ENCODE results near the gene SPANXA2. TPM values are rescaled to one million over a fixed set of nuclear protein-coding genes. Genes with fewer than 3 reads are reported as not detected.
"Not testable (repeated sequence)": the region's sequence is repeated elsewhere in the genome, so short reads cannot be mapped to it uniquely, and the experiment has no call there.

Gene SPANXA2, protein sequence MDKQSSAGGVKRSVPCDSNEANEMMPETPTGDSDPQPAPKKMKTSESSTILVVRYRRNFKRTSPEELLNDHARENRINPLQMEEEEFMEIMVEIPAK
- total RNA-seq, result 1 to 10 TPM in 1 of 2 donors, not detected in 1; 1.4 TPM

DNA sequence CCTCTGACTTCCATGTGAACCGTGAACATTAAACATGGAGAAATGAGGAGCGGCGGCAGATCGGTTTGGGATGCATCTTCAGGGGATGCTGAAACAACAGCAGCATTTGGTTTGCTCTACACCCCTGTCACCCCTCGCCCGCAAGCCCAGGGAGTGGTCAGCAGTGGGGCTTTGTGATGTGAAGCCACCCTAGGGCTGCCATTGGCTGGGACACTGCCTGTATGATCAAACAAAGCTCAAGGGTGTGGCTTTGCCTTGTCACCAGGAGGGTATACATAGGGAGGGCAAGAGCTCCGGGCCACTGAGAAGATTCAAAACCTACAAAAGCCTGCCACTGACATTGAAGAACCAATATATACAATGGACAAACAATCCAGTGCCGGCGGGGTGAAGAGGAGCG lies at the start of gene SPANXA2:
TSS of gene SPANXA2 (plus strand) at position 301 of the 400 bp plus-strand sequence. CDS start at position 361, 60 bp downstream.
- DNase-seq (ENCODE audit: low spot score); H3K4me3 ChIP-seq; H3K27me3 ChIP-seq (replicated peaks; ENCODE audit: insufficient read depth); ATAC-seq (ENCODE audit: insufficient number of reproducible peaks, low FRiP score, low read depth); H3K4me1 ChIP-seq (ENCODE audit: control insufficient read depth in 1 of 2, low read depth in 2 of 2); H3K36me3 ChIP-seq; H3K27ac ChIP-seq; H3K9me3 ChIP-seq: not testable (repeated sequence)

DNA sequence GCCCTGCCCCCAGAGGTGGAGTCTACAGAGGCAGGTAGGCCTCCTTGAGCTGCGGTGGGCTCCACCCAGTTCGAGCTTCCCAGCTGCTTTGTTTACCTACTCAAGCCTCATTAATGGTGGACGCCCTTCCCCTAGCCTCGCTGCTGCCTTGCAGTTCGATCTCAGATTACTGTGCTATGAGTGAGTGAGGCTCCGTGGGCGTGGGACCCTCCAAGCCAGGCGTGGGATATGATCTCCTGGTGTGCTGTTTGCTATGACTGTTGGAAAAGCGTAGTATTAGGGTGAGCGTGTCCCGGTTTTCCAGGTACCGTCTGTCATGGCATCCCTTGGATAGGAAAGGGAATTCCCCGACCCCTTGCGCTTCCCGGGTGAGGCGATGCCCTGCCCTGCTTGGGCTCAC lies 47.0 kb upstream of the SPANXA2 start:
- not testable (repeated sequence) for DNase-seq (ENCODE audit: low spot score); H3K27me3 ChIP-seq (replicated peaks; ENCODE audit: insufficient read depth); ATAC-seq (ENCODE audit: insufficient number of reproducible peaks, low FRiP score, low read depth); H3K9me3 ChIP-seq; H3K27ac ChIP-seq; H3K4me1 ChIP-seq (ENCODE audit: control insufficient read depth in 1 of 2, low read depth in 2 of 2); H3K36me3 ChIP-seq; H3K4me3 ChIP-seq

DNA sequence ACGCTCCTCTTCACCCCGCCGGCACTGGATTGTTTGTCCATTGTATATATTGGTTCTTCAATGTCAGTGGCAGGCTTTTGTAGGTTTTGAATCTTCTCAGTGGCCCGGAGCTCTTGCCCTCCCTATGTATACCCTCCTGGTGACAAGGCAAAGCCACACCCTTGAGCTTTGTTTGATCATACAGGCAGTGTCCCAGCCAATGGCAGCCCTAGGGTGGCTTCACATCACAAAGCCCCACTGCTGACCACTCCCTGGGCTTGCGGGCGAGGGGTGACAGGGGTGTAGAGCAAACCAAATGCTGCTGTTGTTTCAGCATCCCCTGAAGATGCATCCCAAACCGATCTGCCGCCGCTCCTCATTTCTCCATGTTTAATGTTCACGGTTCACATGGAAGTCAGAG lies 4.9 kb upstream of the SPANXA2 start, which contains the start of gene SPANXA1:
TSS of gene SPANXA1 (minus strand) at position 101 of the 400 bp plus-strand sequence. CDS start at position 41, 60 bp downstream.
- not testable (repeated sequence) for H3K27me3 ChIP-seq (replicated peaks; ENCODE audit: insufficient read depth); H3K36me3 ChIP-seq; H3K9me3 ChIP-seq; H3K4me1 ChIP-seq (ENCODE audit: control insufficient read depth in 1 of 2, low read depth in 2 of 2); H3K27ac ChIP-seq; H3K4me3 ChIP-seq; DNase-seq (ENCODE audit: low spot score); ATAC-seq (ENCODE audit: insufficient number of reproducible peaks, low FRiP score, low read depth)

DNA sequence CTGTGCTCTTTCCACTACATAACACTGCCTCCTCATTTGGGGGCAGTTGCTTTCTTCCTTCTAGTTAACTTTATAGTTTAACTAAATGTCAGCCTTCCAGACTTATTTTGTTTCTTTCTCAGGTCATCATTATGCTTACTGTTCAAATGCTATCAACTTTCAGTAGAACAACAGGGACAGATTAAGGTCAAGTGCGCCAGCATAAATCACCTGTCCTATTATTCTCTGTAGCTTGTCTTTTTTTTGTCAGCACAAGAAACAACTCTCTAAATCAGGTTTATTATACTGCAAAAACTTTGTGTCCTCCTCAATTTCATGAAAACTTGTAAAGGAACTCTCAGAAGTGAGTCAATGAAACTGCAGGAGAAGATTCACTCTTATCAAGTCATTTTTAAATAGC lies 19.6 kb downstream of the SPANXA2 start:
- no peaks in the 10 kb centered on the region for H3K4me1 ChIP-seq (ENCODE audit: control insufficient read depth in 1 of 2, low read depth in 2 of 2)
- H3K9me3 ChIP-seq, result no peaks in the 10 kb centered on the region
- TF ChIP-seq, protein P1, sequence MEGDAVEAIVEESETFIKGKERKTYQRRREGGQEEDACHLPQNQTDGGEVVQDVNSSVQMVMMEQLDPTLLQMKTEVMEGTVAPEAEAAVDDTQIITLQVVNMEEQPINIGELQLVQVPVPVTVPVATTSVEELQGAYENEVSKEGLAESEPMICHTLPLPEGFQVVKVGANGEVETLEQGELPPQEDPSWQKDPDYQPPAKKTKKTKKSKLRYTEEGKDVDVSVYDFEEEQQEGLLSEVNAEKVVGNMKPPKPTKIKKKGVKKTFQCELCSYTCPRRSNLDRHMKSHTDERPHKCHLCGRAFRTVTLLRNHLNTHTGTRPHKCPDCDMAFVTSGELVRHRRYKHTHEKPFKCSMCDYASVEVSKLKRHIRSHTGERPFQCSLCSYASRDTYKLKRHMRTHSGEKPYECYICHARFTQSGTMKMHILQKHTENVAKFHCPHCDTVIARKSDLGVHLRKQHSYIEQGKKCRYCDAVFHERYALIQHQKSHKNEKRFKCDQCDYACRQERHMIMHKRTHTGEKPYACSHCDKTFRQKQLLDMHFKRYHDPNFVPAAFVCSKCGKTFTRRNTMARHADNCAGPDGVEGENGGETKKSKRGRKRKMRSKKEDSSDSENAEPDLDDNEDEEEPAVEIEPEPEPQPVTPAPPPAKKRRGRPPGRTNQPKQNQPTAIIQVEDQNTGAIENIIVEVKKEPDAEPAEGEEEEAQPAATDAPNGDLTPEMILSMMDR (IDR thresholded peaks at IDR 0.05), result no peak
- H3K27me3 ChIP-seq (replicated peaks; ENCODE audit: insufficient read depth), result no peaks in the 10 kb centered on the region
- no peaks in the 10 kb centered on the region for H3K36me3 ChIP-seq
- no peak overlapping the region for H3K27ac ChIP-seq
- DNase-seq (ENCODE audit: low spot score) (no peak), ATAC-seq (ENCODE audit: insufficient number of reproducible peaks, low FRiP score, low read depth) (no peak)
- H3K4me3 ChIP-seq, result no peak overlapping the region

DNA sequence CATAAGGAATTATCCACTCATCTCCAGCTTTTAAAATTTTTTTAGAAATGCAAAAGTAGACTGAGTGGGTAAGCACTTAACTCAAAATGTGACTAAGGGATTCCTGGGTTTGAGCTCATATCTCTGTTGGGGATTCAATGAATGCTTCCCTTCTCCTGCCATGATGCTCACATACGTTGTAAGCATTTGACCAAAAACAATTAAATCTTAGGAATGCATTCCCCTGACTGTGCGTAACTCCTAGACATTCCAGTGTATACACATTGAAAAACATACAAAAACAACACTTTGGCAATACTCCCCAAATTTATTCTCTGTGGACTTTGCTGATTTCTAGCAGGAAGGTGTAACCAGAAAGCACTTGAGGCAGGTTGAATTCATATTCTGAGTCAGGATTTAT lies 29.8 kb downstream of the SPANXA2 start:
- H3K4me1 ChIP-seq (ENCODE audit: control insufficient read depth in 1 of 2, low read depth in 2 of 2), result no peaks in the 10 kb centered on the region
- TF ChIP-seq, protein P1 (IDR thresholded peaks at IDR 0.05), result no peak

DNA sequence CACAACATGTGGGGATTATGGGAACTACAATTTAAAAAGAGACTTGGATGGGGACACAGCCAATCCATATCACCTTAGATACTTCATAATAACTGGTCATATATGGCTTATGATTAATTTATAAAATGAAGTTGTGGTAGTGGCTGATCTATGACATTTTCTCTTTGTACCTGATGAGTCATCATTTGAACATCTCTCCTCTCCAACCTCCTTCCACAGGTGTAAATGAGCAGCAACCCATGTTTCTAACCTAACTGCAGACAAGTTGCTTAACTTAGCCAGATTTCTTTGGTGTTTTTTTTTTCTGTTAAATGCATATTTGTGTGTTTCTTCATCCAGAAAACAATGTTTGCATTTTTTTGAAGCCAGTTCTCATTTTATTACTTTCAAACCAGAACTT lies 42.6 kb downstream of the SPANXA2 start:
- Histone ChIP-seq H3K4me1 (ENCODE audit: control insufficient read depth in 1 of 2, low read depth in 2 of 2) (no peaks in the 10 kb centered on the region), H3K27ac (no peak overlapping the region), H3K27me3 (replicated peaks; ENCODE audit: insufficient read depth) (no peaks in the 10 kb centered on the region), H3K4me3 (no peak overlapping the region), H3K9me3 (no peaks in the 10 kb centered on the region), H3K36me3 (no peaks in the 10 kb centered on the region)
- no peak for ATAC-seq (ENCODE audit: insufficient number of reproducible peaks, low FRiP score, low read depth)
- no peak for DNase-seq (ENCODE audit: low spot score)
- TF ChIP-seq, protein P1 (IDR thresholded peaks at IDR 0.05), result no peak

More for the DNA sequence above, 29.8 kb downstream of the SPANXA2 start:
- Histone ChIP-seq H3K27me3 (replicated peaks; ENCODE audit: insufficient read depth) (no peaks in the 10 kb centered on the region), H3K27ac (no peak overlapping the region), H3K36me3 (no peaks in the 10 kb centered on the region), H3K4me3 (no peak overlapping the region), H3K9me3 (no peaks in the 10 kb centered on the region)
- ATAC-seq (ENCODE audit: insufficient number of reproducible peaks, low FRiP score, low read depth) (no peak), DNase-seq (ENCODE audit: low spot score) (no peak)

DNA sequence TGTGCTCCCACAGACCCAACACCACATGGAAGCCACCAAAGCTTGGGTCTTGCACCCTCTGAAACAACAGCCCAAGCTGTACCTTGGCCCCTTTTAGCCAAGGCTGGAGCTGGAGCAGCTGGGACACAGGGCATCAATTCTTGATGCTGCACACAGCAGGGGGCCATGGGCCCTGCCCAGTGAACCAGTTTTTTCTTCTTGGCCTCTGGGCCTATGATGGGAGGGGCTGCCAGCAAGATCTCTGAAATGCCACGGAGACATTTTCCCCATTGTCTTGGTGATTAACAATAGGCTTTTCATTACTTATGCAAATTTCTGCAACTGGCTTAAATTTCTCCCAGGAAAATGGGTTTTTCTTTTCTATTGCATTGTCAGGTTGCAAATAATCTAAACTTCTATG lies 49.0 kb downstream of the SPANXA2 start:
- TF ChIP-seq, protein P1 (IDR thresholded peaks at IDR 0.05), result no peak
- no peak for DNase-seq (ENCODE audit: low spot score)

More for the DNA sequence above, 49.0 kb downstream of the SPANXA2 start:
- Histone ChIP-seq H3K36me3 (no peaks in the 10 kb centered on the region), H3K4me3 (no peak overlapping the region), H3K27ac (no peak overlapping the region), H3K27me3 (replicated peaks; ENCODE audit: insufficient read depth) (no peaks in the 10 kb centered on the region), H3K4me1 (ENCODE audit: control insufficient read depth in 1 of 2, low read depth in 2 of 2) (no peaks in the 10 kb centered on the region), H3K9me3 (no peaks in the 10 kb centered on the region)
- no peak for ATAC-seq (ENCODE audit: insufficient number of reproducible peaks, low FRiP score, low read depth)
